HepG2 (cell line): ENCODE results near the gene TSPAN9. TPM values are rescaled to one million over a fixed set of nuclear protein-coding genes. Genes with fewer than 3 reads are reported as not detected.

ENCODE experiments used
- CENPT ChIP-seq: sonication (generic); formaldehyde crosslinking; IDR thresholded peaks from 2 replicates; pipeline ENCODE4 v1.8.0; 2022; ENCODE audit warnings: low read depth, mild to moderate bottlenecking, moderate library complexity, missing genetic modification reagents
- ESRRA ChIP-seq: sonication (generic); formaldehyde crosslinking; IDR thresholded peaks from 2 replicates; pipeline ENCODE4 v1.5.1; 2020; ENCODE audit warnings: mild to moderate bottlenecking, low read depth, missing genetic modification reagents
- GABPA ChIP-seq, 2 experiments: IDR thresholded peaks; 2 replicates each; pipeline ENCODE4 v1.6.1; 2011 to 2016; ENCODE audit warnings: low read depth in 2 of 2, low read length in 1 of 2, missing biosample characterization in 1 of 2, missing genetic modification characterization in 1 of 2
- KDM3A ChIP-seq: IDR thresholded peaks from 2 replicates; pipeline ENCODE4 v1.6.1; 2018; ENCODE audit warnings: low read depth, missing compliant biosample characterization
- MAZ ChIP-seq, 2 experiments: sonication (generic) in 1 of 2; formaldehyde crosslinking in 1 of 2; IDR thresholded peaks; 2 replicates each; pipeline versions ENCODE4 v1.5.0 to v1.6.1; 2012 to 2020; ENCODE audit warnings: low read depth in 2 of 2, mild to moderate bottlenecking in 2 of 2, borderline replicate concordance in 1 of 2, improper control_type of control experiment in 1 of 2, low read length in 1 of 2, missing genetic modification reagents in 1 of 2, moderate library complexity in 1 of 2
- TRAFD1 ChIP-seq: sonication (generic); formaldehyde crosslinking; IDR thresholded peaks from 2 replicates; pipeline ENCODE4 v1.5.1; 2020; ENCODE audit warnings: missing genetic modification reagents, mild to moderate bottlenecking, borderline replicate concordance
- ZBTB42 ChIP-seq: sonication (generic); formaldehyde crosslinking; IDR thresholded peaks from 2 replicates; pipeline ENCODE4 v1.5.0; 2020; ENCODE audit warnings: mild to moderate bottlenecking, missing genetic modification reagents
- ZKSCAN1 ChIP-seq: fragments of 150-350 bp; IDR thresholded peaks from 2 replicates; pipeline ENCODE4 v1.6.1; 2014; ENCODE audit warnings: low read length
- ZMYM4 ChIP-seq: sonication (generic); formaldehyde crosslinking; IDR thresholded peaks from 2 replicates; pipeline ENCODE4 v1.8.1; 2023; ENCODE audit warnings: mild to moderate bottlenecking, missing genetic modification reagents
- ZNF354B ChIP-seq: sonication (generic); formaldehyde crosslinking; IDR thresholded peaks from 2 replicates; pipeline ENCODE4 v1.8.0; 2022; ENCODE audit warnings: mild to moderate bottlenecking, missing genetic modification reagents
- ZNF382 ChIP-seq: sonication (generic); formaldehyde crosslinking; IDR thresholded peaks from 2 replicates; pipeline ENCODE4 v1.5.0; 2020; ENCODE audit warnings: missing genetic modification reagents, mild to moderate bottlenecking, borderline replicate concordance
- polyA plus RNA-seq, 8 experiments: library from polyadenylated mRNA; depleted of rRNA in 3 of 8; stranded (reverse) in 7 of 8; unstranded in 1 of 8; fragments of >200 nt; fragmentation: Illumina TruSeq in 4 of 8; extraction: Trizol in 4 of 8; gene quantifications; 2 replicates each; pipeline versions ENCODE4 v1.2.1 to v1.2.3, GENCODE V29; 2011 to 2016; ENCODE audit warnings: low read depth in 4 of 8, missing spikeins in 1 of 8, mixed read lengths in 1 of 8; ENCODE audit not compliant: insufficient read depth in 1 of 8
- total RNA-seq, 5 experiments: library from RNA; depleted of rRNA; stranded (reverse); fragments of >200 nt; fragmentation: Illumina TruSeq; extraction: Trizol; gene quantifications; 2 replicates each; pipeline ENCODE4 v1.2.3, GENCODE V29; 2016; ENCODE audit warnings: low read depth in 1 of 5
- TF ChIP-seq, protein P1 (sequence below): sonication (generic); formaldehyde crosslinking; IDR thresholded peaks from 2 replicates; pipeline ENCODE4 v1.4.0; 2020; ENCODE audit warnings: missing genetic modification reagents
- TF ChIP-seq, protein P2 (sequence below): sonication (generic); formaldehyde crosslinking; IDR thresholded peaks from 2 replicates; pipeline ENCODE4 v1.5.1; 2020; ENCODE audit warnings: mild to moderate bottlenecking, missing genetic modification reagents, moderate library complexity
- TF ChIP-seq, protein P3 (sequence below): IDR thresholded peaks from 2 replicates; pipeline ENCODE4 v1.6.1; 2016; ENCODE audit warnings: mild to moderate bottlenecking

The TSPAN9 gene
- total and polyA plus RNA-seq, 2 of the 13 experiments (the other 11 are each of a cell fraction or from before 2014, with no cell fraction given), result 18.1 to 42.3 TPM

DNA sequence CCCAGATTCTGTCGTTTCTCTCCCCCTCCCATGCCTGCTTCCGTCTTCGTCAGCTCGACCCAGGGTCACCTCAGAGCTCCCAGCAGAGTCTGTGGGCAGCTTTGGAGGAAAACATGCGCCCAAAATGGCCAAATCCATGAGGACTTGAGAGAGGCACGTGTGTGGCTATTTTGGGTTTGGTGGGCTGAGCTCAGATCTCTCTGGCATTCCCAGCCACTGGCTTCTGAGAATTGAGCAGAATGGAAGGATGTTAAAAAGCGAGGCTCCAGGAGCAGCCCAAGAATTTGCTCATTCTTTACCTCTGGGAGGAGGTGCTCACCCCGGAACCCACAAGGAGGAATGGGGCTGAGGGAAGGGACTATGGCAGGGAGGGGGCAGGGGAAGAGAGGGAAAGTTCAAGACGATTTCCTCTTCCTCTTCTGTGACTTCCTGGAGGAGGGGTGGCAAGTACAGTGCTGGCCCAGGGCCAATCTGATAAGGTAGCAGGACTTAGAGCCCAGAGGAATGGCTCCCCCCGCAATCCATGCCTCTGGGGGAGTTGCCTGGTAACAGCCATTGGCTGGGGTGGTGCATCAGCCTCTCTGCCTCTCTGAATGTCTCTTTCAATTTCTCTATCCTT lies 20.1 kb downstream of the TSPAN9 start (continued):
- TF ChIP-seq, protein P1, sequence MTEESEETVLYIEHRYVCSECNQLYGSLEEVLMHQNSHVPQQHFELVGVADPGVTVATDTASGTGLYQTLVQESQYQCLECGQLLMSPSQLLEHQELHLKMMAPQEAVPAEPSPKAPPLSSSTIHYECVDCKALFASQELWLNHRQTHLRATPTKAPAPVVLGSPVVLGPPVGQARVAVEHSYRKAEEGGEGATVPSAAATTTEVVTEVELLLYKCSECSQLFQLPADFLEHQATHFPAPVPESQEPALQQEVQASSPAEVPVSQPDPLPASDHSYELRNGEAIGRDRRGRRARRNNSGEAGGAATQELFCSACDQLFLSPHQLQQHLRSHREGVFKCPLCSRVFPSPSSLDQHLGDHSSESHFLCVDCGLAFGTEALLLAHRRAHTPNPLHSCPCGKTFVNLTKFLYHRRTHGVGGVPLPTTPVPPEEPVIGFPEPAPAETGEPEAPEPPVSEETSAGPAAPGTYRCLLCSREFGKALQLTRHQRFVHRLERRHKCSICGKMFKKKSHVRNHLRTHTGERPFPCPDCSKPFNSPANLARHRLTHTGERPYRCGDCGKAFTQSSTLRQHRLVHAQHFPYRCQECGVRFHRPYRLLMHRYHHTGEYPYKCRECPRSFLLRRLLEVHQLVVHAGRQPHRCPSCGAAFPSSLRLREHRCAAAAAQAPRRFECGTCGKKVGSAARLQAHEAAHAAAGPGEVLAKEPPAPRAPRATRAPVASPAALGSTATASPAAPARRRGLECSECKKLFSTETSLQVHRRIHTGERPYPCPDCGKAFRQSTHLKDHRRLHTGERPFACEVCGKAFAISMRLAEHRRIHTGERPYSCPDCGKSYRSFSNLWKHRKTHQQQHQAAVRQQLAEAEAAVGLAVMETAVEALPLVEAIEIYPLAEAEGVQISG, result no peak
- TF ChIP-seq ZBTB42 (CRISPR knock-in tag) (no peak), ZNF382 (CRISPR knock-in tag) (no peak), TRAFD1 (CRISPR knock-in tag) (0 out of 2 replicates have a peak, but pooled peaks have one; percentile 36), ZKSCAN1 (no peak), ZMYM4 (CRISPR knock-in tag) (no peak), ZNF354B (CRISPR knock-in tag) (no peak), GABPA (IDR thresholded peaks at IDR 0.05; ENCODE audit: low read depth, low read length) (peak; percentile 30; the same call in 1 of the 2 replicates), GABPA (CRISPR knock-in tag; IDR thresholded peaks at IDR 0.05; ENCODE audit: low read depth) (peak; percentile 67), MAZ (IDR thresholded peaks at IDR 0.05; ENCODE audit: borderline replicate concordance, low read depth, low read length) (peak; percentile 23; the same call in 1 of the 2 replicates), MAZ (CRISPR knock-in tag; IDR thresholded peaks at IDR 0.05; ENCODE audit: low read depth) (no peak), CENPT (CRISPR knock-in tag) (no peak), KDM3A (CRISPR knock-in tag) (no peak), ESRRA (no peak)
- TF ChIP-seq, protein P2, sequence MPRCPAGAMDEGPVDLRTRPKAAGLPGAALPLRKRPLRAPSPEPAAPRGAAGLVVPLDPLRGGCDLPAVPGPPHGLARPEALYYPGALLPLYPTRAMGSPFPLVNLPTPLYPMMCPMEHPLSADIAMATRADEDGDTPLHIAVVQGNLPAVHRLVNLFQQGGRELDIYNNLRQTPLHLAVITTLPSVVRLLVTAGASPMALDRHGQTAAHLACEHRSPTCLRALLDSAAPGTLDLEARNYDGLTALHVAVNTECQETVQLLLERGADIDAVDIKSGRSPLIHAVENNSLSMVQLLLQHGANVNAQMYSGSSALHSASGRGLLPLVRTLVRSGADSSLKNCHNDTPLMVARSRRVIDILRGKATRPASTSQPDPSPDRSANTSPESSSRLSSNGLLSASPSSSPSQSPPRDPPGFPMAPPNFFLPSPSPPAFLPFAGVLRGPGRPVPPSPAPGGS, result peak; percentile 20; the same call in 1 of the 2 replicates
- TF ChIP-seq, protein P3, sequence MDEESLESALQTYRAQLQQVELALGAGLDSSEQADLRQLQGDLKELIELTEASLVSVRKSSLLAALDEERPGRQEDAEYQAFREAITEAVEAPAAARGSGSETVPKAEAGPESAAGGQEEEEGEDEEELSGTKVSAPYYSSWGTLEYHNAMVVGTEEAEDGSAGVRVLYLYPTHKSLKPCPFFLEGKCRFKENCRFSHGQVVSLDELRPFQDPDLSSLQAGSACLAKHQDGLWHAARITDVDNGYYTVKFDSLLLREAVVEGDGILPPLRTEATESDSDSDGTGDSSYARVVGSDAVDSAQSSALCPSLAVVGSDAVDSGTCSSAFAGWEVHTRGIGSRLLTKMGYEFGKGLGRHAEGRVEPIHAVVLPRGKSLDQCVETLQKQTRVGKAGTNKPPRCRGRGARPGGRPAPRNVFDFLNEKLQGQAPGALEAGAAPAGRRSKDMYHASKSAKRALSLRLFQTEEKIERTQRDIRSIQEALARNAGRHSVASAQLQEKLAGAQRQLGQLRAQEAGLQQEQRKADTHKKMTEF, result no peak
